ENCODE results near the gene C2orf68.

GRCh38 chr2:85582492-85582891 is 29.4 kb downstream of the C2orf68 start:
- TF ChIP-seq CTCF (IDR thresholded peaks at IDR 0.05): no peak
- TF ChIP-seq POLR2A (IDR thresholded peaks at IDR 0.05): no peak
